H9 (cell line): ENCODE measurements around the gene PRRC2B. TPM values are rescaled to one million over a fixed set of nuclear protein-coding genes. Genes with fewer than 3 reads are reported as not detected.
A peak's percentile ranks its signal among the peaks of the same experiment; 100 is the strongest.

ENCODE experiments used
- DNase-seq: peaks from one replicate; pipeline ENCODE4 v3.0.0-alpha.2; 2017
- H2AFZ ChIP-seq: one replicate; pipeline ENCODE4 v1.6.1; 2013; ENCODE audit warnings: mild to moderate bottlenecking, low read length, control low read depth, moderate library complexity
- H2AK5ac ChIP-seq: 2 replicates; pipeline ENCODE4 v1.6.1; 2013; ENCODE audit warnings: low read length, control low read depth, mixed read lengths; ENCODE audit not compliant: insufficient read length
- H2BK120ac ChIP-seq: one replicate; pipeline ENCODE4 v1.6.1; 2013; ENCODE audit warnings: low read depth, mild to moderate bottlenecking, low read length, control low read depth, inconsistent platforms; ENCODE audit not compliant: poor library complexity, severe bottlenecking
- H2BK12ac ChIP-seq: 2 replicates; pipeline ENCODE4 v1.6.1; 2013; ENCODE audit warnings: low read length, control low read depth, mixed read lengths, low read depth; ENCODE audit not compliant: insufficient read length
- H2BK15ac ChIP-seq: 2 replicates; pipeline ENCODE4 v1.6.1; 2013; ENCODE audit warnings: low read depth, low read length, control low read depth
- H2BK20ac ChIP-seq: one replicate; pipeline ENCODE4 v1.6.1; 2013; ENCODE audit warnings: low read depth, mild to moderate bottlenecking, low read length, control low read depth, inconsistent platforms; ENCODE audit not compliant: poor library complexity, severe bottlenecking
- H2BK5ac ChIP-seq: 2 replicates; pipeline ENCODE4 v1.6.1; 2013; ENCODE audit warnings: low read length, control low read depth, mixed read lengths; ENCODE audit not compliant: insufficient read length
- H3K14ac ChIP-seq: 2 replicates; pipeline ENCODE4 v1.6.1; 2013; ENCODE audit warnings: low read length, control low read depth; ENCODE audit not compliant: insufficient read depth
- H3K18ac ChIP-seq: 2 replicates; pipeline ENCODE4 v1.6.1; 2013; ENCODE audit warnings: low read depth, mild to moderate bottlenecking, mixed read lengths, low read length, control low read depth; ENCODE audit not compliant: insufficient read length
- H3K23ac ChIP-seq: 2 replicates; pipeline ENCODE4 v1.6.1; 2013; ENCODE audit warnings: low read length, control low read depth, mixed read lengths, low read depth; ENCODE audit not compliant: insufficient read length
- H3K23me2 ChIP-seq: 2 replicates; pipeline ENCODE4 v1.6.1; 2013; ENCODE audit warnings: low read depth, mild to moderate bottlenecking, mixed read lengths, low read length, control low read depth; ENCODE audit not compliant: insufficient read length, poor library complexity, severe bottlenecking
- H3K27ac ChIP-seq: 2 replicates; pipeline ENCODE4 v1.5.1; 2013; ENCODE audit warnings: low read length, control low read depth, mixed read lengths, low read depth; ENCODE audit not compliant: insufficient read length
- H3K27me3 ChIP-seq: 2 replicates; pipeline ENCODE4 v1.6.1; 2013; ENCODE audit warnings: low read length, control low read depth, inconsistent platforms; ENCODE audit not compliant: insufficient read depth
- H3K4ac ChIP-seq: 2 replicates; pipeline ENCODE4 v1.6.1; 2013; ENCODE audit warnings: low read depth, mild to moderate bottlenecking, control low read depth, inconsistent platforms, low read length, moderate library complexity
- H3K4me1 ChIP-seq: 2 replicates; pipeline ENCODE4 v1.6.1; 2013; ENCODE audit warnings: low read length, control low read depth, inconsistent platforms; ENCODE audit not compliant: insufficient read depth
- H3K4me2 ChIP-seq: 2 replicates; pipeline ENCODE4 v1.6.1; 2013; ENCODE audit warnings: low read length, control low read depth, mixed read lengths; ENCODE audit not compliant: insufficient read length, insufficient read depth
- H3K56ac ChIP-seq: 2 replicates; pipeline ENCODE4 v1.6.1; 2013; ENCODE audit warnings: low read depth, mild to moderate bottlenecking, mixed read lengths, low read length, control low read depth; ENCODE audit not compliant: insufficient read length
- H3K79me1 ChIP-seq: 2 replicates; pipeline ENCODE4 v1.6.1; 2013; ENCODE audit warnings: low read depth, mild to moderate bottlenecking, moderate library complexity, low read length, control low read depth, inconsistent platforms; ENCODE audit not compliant: insufficient read depth, poor library complexity, severe bottlenecking
- H3K79me2 ChIP-seq: 2 replicates; pipeline ENCODE4 v1.6.1; 2013; ENCODE audit warnings: low read length, control low read depth, inconsistent platforms; ENCODE audit not compliant: insufficient read depth
- H3K9ac ChIP-seq: 2 replicates; pipeline ENCODE4 v1.6.1; 2013; ENCODE audit warnings: low read length, control low read depth, mixed read lengths; ENCODE audit not compliant: insufficient read length; ENCODE audit errors: extremely low read depth
- H3K9me3 ChIP-seq: one replicate; pipeline ENCODE4 v1.6.1; 2013; ENCODE audit warnings: low read depth, low read length, inconsistent platforms; ENCODE audit not compliant: control insufficient read depth
- H3T11ph ChIP-seq: one replicate; pipeline ENCODE4 v1.6.1; 2013; ENCODE audit warnings: mild to moderate bottlenecking, low read length, control low read depth, inconsistent platforms
- H4K20me1 ChIP-seq: one replicate; pipeline ENCODE4 v1.6.1; 2013; ENCODE audit not compliant: control insufficient read depth, insufficient read length, insufficient read depth
- H4K5ac ChIP-seq: 2 replicates; pipeline ENCODE4 v1.6.1; 2013; ENCODE audit warnings: low read depth, mild to moderate bottlenecking, mixed read lengths, low read length, control low read depth; ENCODE audit not compliant: insufficient read length
- H4K8ac ChIP-seq: replicated peaks from 2 replicates; pipeline ENCODE4 v1.6.1; 2013; ENCODE audit warnings: low read length, control low read depth, mixed read lengths, low read depth; ENCODE audit not compliant: insufficient read length
- H4K91ac ChIP-seq: 2 replicates; pipeline ENCODE4 v1.6.1; 2013; ENCODE audit warnings: low read depth, mild to moderate bottlenecking, moderate library complexity, mixed read lengths, low read length, control low read depth; ENCODE audit not compliant: insufficient read length
- H3K27ac Mint-ChIP-seq, 3 experiments: 2 replicates in 2 of 3; 3 replicates in 1 of 3; pipeline ENCODE4 v1.8.0; 2020 to 2021; ENCODE audit warnings: mixed read lengths in 3 of 3, mild to moderate bottlenecking in 1 of 3, moderate library complexity in 1 of 3
- H3K27me3 Mint-ChIP-seq: 2 replicates; pipeline ENCODE4 v1.8.0; 2021; ENCODE audit warnings: low read depth, mild to moderate bottlenecking, moderate library complexity, mixed read lengths
- H3K36me3 Mint-ChIP-seq, 3 experiments: 2 replicates in 2 of 3; 3 replicates in 1 of 3; pipeline ENCODE4 v1.8.0; 2020 to 2021; ENCODE audit warnings: low read depth in 3 of 3, mixed read lengths in 3 of 3; ENCODE audit not compliant: insufficient read depth in 1 of 3
- H3K4me1 Mint-ChIP-seq, 2 experiments: 2 replicates each; pipeline ENCODE4 v1.8.0; 2020; ENCODE audit warnings: mixed read lengths in 2 of 2
- H3K4me3 Mint-ChIP-seq, 2 experiments: 2 replicates in 1 of 2; 3 replicates in 1 of 2; pipeline ENCODE4 v1.8.0; 2020 to 2021; ENCODE audit warnings: mild to moderate bottlenecking in 2 of 2, mixed read lengths in 2 of 2, moderate library complexity in 1 of 2
- H3K9me3 Mint-ChIP-seq, 2 experiments: 2 replicates in 1 of 2; 3 replicates in 1 of 2; pipeline ENCODE4 v1.8.0; 2020; ENCODE audit warnings: mild to moderate bottlenecking in 2 of 2, mixed read lengths in 2 of 2, moderate library complexity in 1 of 2
- CTCF ChIP-seq: fragments of 200-600 bp; sonication (generic); conservative IDR thresholded peaks from 3 replicates; pipeline ENCODE4 v1.8.0; 2021; ENCODE audit warnings: antibody characterized with exemption, mild to moderate bottlenecking
- WGBS: extraction: QIAGEN DNeasy Blood & Tissue Kit; methylation state at CpG from one replicate; pipeline ENCODE4 v1.1.7; 2013; ENCODE audit warnings: missing lambda C conversion rate, low lambda C conversion rate, mixed read lengths; ENCODE audit not compliant: insufficient read length; ENCODE audit errors: extremely low coverage; 5-methylcytosine and 5-hydroxymethylcytosine counted together
- total RNA-seq: library from RNA; stranded (reverse); gene quantifications from 2 replicates; pipeline ENCODE4 v1.2.1, GENCODE V29; 2021

The PRRC2B gene
- total RNA-seq, 1 experiment from 2014 or later: 251 TPM

GRCh38 chr9:131530920-131531832 lies 137.3 kb downstream of the PRRC2B start, which contains the start of gene UCK1:
UCK1 (minus strand) TSS chr9:131531263; CDS start chr9:131531174, 89 bp downstream.
- Histone ChIP-seq H3K27me3 (no peaks in the 10 kb centered on the region), H2BK20ac (no peak within 1 kb of the TSS), H3K4me1 (no peaks in the 10 kb centered on the region; the same call in 1 of the 2 replicates), H3T11ph (no peak within 1 kb of the TSS), H4K8ac (no peak within 1 kb of the TSS), H2BK5ac (no peak within 1 kb of the TSS), H2BK12ac (no peak within 1 kb of the TSS), H2AFZ (no peak within 1 kb of the TSS), H2AK5ac (no peak within 1 kb of the TSS), H4K5ac (no peak within 1 kb of the TSS), H3K27ac (no peak within 1 kb of the TSS), H3K79me2 (no peaks in the 10 kb centered on the region; the same call in 1 of the 2 replicates), H4K91ac (no peak within 1 kb of the TSS), H3K14ac (peak within 1 kb of the TSS; percentile 52; the same call in 1 of the 2 replicates), H2BK15ac (no peak within 1 kb of the TSS), H3K18ac (no peak within 1 kb of the TSS), H3K56ac (no peak within 1 kb of the TSS), H3K4ac (no peak within 1 kb of the TSS), H3K4me2 (peak within 1 kb of the TSS; percentile 82), H3K79me1 (no peaks in the 10 kb centered on the region), H3K23ac (no peak within 1 kb of the TSS), H3K9me3 (no peaks in the 10 kb centered on the region), H2BK120ac (no peak within 1 kb of the TSS), H3K23me2 (peaks cover 6% of the 10 kb centered on the region), H3K9ac (peak within 1 kb of the TSS; percentile 80), H4K20me1 (no peaks in the 10 kb centered on the region)
- H3K36me3 Mint-ChIP-seq: peaks cover 19 to 37% (median 32%) of the 10 kb centered on the region in 3 experiments
- no CpG with 5 or more reads among the region's 103 CpGs for WGBS
- DNase-seq: peak; percentile 90
- peaks cover 0 to 12% of the 10 kb centered on the region in 2 experiments; a peak in 2 of 4 replicates for H3K4me1 Mint-ChIP-seq
- H3K27ac Mint-ChIP-seq: peak within 1 kb of the TSS in 1 of 3 experiments; percentile 81; a peak in 2 of 7 replicates
- no peaks in the 10 kb centered on the region; the same call in 1 of the 2 replicates for H3K27me3 Mint-ChIP-seq
- no peaks in the 10 kb centered on the region; a peak in 1 of 5 replicates for H3K9me3 Mint-ChIP-seq
- no peak for TF ChIP-seq CTCF
- peak within 1 kb of the TSS; percentile 87 to 89 for H3K4me3 Mint-ChIP-seq
